MM.1S (cell line): Measurements from ENCODE around the gene MAP2K6.
A peak's percentile ranks its signal among the peaks of the same experiment; 100 is the strongest.

Experiments used
- DNase-seq: peaks from one replicate; pipeline ENCODE4 v3.0.0-alpha.2; 2015
- H2AFZ ChIP-seq: fragments of 300-600 bp; sonication (generic); 2 replicates; pipeline ENCODE4 v1.6.0; 2016; ENCODE audit warnings: antibody characterized with exemption, low read length
- H3F3A ChIP-seq: fragments of 300-600 bp; sonication (generic); 2 replicates; pipeline ENCODE4 v1.6.1; 2016; ENCODE audit warnings: mild to moderate bottlenecking, antibody characterized with exemption, low read length, moderate library complexity, mixed read lengths; ENCODE audit not compliant: insufficient read depth
- H3K27ac ChIP-seq: fragments of 300-600 bp; sonication (generic); 2 replicates; pipeline ENCODE4 v1.5.1; 2016; ENCODE audit warnings: mild to moderate bottlenecking, low read length
- H3K27me3 ChIP-seq: fragments of 300-600 bp; sonication (generic); replicated peaks from 2 replicates; pipeline ENCODE4 v1.6.0; 2016; ENCODE audit warnings: low read length; ENCODE audit not compliant: insufficient read depth
- H3K36me3 ChIP-seq: fragments of 300-600 bp; sonication (generic); replicated peaks from 2 replicates; pipeline ENCODE4 v1.6.1; 2016; ENCODE audit warnings: mild to moderate bottlenecking, low read length, mixed read lengths; ENCODE audit not compliant: insufficient read depth
- H3K4me1 ChIP-seq: fragments of 300-600 bp; sonication (generic); 2 replicates; pipeline ENCODE4 v1.6.1; 2016; ENCODE audit warnings: low read length, mixed read lengths
- H3K4me2 ChIP-seq: fragments of 300-600 bp; sonication (generic); 2 replicates; pipeline ENCODE4 v1.6.0; 2016; ENCODE audit warnings: low read depth, low read length
- H3K4me3 ChIP-seq: fragments of 300-600 bp; sonication (generic); 2 replicates; pipeline ENCODE4 v1.5.1; 2016; ENCODE audit warnings: low read length, mixed read lengths
- H3K79me2 ChIP-seq: fragments of 300-600 bp; sonication (generic); 2 replicates; pipeline ENCODE4 v1.6.1; 2016; ENCODE audit warnings: mixed run types, low read length, mixed read lengths
- H3K9ac ChIP-seq: fragments of 300-600 bp; sonication (generic); 2 replicates; pipeline ENCODE4 v1.6.1; 2016; ENCODE audit warnings: low read length, mixed read lengths
- H3K9me2 ChIP-seq: fragments of 300-600 bp; sonication (generic); replicated peaks from 2 replicates; pipeline ENCODE4 v1.6.1; 2016; ENCODE audit warnings: mild to moderate bottlenecking, low read length, mixed read lengths; ENCODE audit not compliant: insufficient read depth
- H3K9me3 ChIP-seq: fragments of 300-600 bp; sonication (generic); replicated peaks from 2 replicates; pipeline ENCODE4 v1.6.1; 2016; ENCODE audit warnings: mild to moderate bottlenecking, low read length, mixed read lengths; ENCODE audit not compliant: insufficient read depth
- H4K20me1 ChIP-seq: fragments of 300-600 bp; sonication (generic); 2 replicates; pipeline ENCODE4 v1.6.1; 2016; ENCODE audit warnings: mild to moderate bottlenecking, low read length, moderate library complexity, mixed read lengths; ENCODE audit not compliant: insufficient read depth
- EZH2 ChIP-seq: fragments of 300-600 bp; sonication (generic); optimal IDR thresholded peaks from 2 replicates; pipeline ENCODE3; 2017; ENCODE audit warnings: low read depth, mild to moderate bottlenecking, antibody characterized with exemption, low read length, mixed read lengths
- EZH2phosphoT487 ChIP-seq: fragments of 300-600 bp; sonication (generic); IDR thresholded peaks from 2 replicates; pipeline ENCODE4 v1.6.1; 2018; ENCODE audit warnings: antibody characterized with exemption, low read length
- TF ChIP-seq, protein P1 (sequence below): fragments of 300-600 bp; sonication (generic); IDR thresholded peaks from 2 replicates; pipeline ENCODE4 v1.5.1; 2016; ENCODE audit warnings: antibody characterized with exemption, low read length, mixed read lengths

MAP2K6 gene

GRCh38 chr17:69454051-69454450 lies 39.6 kb downstream of the MAP2K6 start:
- Histone ChIP-seq H3K4me1 (peaks cover 19% of the 10 kb centered on the region), H3K9ac (no peak overlapping the region), H4K20me1 (no peaks in the 10 kb centered on the region), H3K27ac (no peak overlapping the region), H3K9me3 (no peaks in the 10 kb centered on the region), H3K4me2 (no peak overlapping the region), H3K4me3 (no peak overlapping the region), H3K9me2 (no peaks in the 10 kb centered on the region), H3K36me3 (no peaks in the 10 kb centered on the region), H3F3A (no peaks in the 10 kb centered on the region), H3K27me3 (no peaks in the 10 kb centered on the region), H3K79me2 (no peaks in the 10 kb centered on the region), H2AFZ (no peak overlapping the region)
- TF ChIP-seq EZH2: no peak
- no peak for TF ChIP-seq EZH2phosphoT487
- TF ChIP-seq, protein P1, sequence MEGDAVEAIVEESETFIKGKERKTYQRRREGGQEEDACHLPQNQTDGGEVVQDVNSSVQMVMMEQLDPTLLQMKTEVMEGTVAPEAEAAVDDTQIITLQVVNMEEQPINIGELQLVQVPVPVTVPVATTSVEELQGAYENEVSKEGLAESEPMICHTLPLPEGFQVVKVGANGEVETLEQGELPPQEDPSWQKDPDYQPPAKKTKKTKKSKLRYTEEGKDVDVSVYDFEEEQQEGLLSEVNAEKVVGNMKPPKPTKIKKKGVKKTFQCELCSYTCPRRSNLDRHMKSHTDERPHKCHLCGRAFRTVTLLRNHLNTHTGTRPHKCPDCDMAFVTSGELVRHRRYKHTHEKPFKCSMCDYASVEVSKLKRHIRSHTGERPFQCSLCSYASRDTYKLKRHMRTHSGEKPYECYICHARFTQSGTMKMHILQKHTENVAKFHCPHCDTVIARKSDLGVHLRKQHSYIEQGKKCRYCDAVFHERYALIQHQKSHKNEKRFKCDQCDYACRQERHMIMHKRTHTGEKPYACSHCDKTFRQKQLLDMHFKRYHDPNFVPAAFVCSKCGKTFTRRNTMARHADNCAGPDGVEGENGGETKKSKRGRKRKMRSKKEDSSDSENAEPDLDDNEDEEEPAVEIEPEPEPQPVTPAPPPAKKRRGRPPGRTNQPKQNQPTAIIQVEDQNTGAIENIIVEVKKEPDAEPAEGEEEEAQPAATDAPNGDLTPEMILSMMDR: no peak
- DNase-seq: no peak

- Histone ChIP-seq H2AFZ (no peak overlapping the region), H3K36me3 (no peaks in the 10 kb centered on the region), H3F3A (no peaks in the 10 kb centered on the region), H3K27ac (no peak overlapping the region), H3K9me3 (no peaks in the 10 kb centered on the region), H3K4me1 (peaks cover 19% of the 10 kb centered on the region), H3K4me3 (no peak overlapping the region), H3K9ac (no peak overlapping the region), H4K20me1 (no peaks in the 10 kb centered on the region), H3K79me2 (no peaks in the 10 kb centered on the region), H3K9me2 (no peaks in the 10 kb centered on the region), H3K27me3 (no peaks in the 10 kb centered on the region), H3K4me2 (no peak overlapping the region)
- no peak for DNase-seq
- TF ChIP-seq EZH2: no peak
- no peak for TF ChIP-seq EZH2phosphoT487
Observed at GRCh38 chr17:69455040-69455439, 40.5 kb downstream of the MAP2K6 start.

DNA sequence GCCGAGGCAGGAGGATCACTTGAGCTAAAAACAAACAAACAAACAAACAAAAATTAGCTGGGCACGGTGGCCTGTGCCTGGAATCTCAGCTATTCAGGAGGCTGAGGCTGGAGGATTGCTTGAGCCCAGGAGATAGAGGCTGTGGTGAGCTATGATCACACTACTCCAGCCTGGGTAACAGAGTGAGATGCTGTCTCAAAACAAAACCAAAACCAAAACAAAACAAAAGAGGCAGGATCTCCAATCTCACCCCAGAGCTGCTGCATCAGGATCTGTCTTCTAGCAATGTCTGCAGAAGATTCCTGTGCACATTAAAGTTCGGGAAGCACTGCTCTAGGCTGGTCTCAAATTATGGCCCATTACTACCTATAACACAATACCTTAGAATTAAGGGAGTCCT lies 43.1 kb downstream of the MAP2K6 start:
- Histone ChIP-seq H3K4me1 (0 out of 2 replicates have a peak, but pooled peaks cover 4% of the 10 kb centered on the region), H3K27me3 (no peaks in the 10 kb centered on the region), H3K79me2 (no peaks in the 10 kb centered on the region), H4K20me1 (no peaks in the 10 kb centered on the region), H3F3A (no peaks in the 10 kb centered on the region), H3K27ac (no peak overlapping the region), H3K9ac (peak overlapping the region; percentile 2; the same call in 1 of the 2 replicates), H3K4me2 (peak overlapping the region; percentile 54), H3K9me3 (no peaks in the 10 kb centered on the region), H3K4me3 (peak overlapping the region; percentile 22), H3K36me3 (no peaks in the 10 kb centered on the region), H2AFZ (peak overlapping the region; percentile 67), H3K9me2 (no peaks in the 10 kb centered on the region)
- peak; percentile 45 for DNase-seq
- TF ChIP-seq EZH2 (no peak), EZH2phosphoT487 (no peak)
- TF ChIP-seq, protein P1: no peak

GRCh38 chr17:69460963-69461922 lies 46.7 kb downstream of the MAP2K6 start:
- Histone ChIP-seq H3K4me3 (no peak overlapping the region), H3K79me2 (no peaks in the 10 kb centered on the region), H3K36me3 (no peaks in the 10 kb centered on the region), H4K20me1 (no peaks in the 10 kb centered on the region), H2AFZ (no peak overlapping the region), H3F3A (no peaks in the 10 kb centered on the region), H3K27ac (no peak overlapping the region), H3K27me3 (no peaks in the 10 kb centered on the region), H3K4me1 (0 out of 2 replicates have a peak, but pooled peaks cover 4% of the 10 kb centered on the region), H3K9ac (no peak overlapping the region), H3K9me2 (no peaks in the 10 kb centered on the region), H3K9me3 (no peaks in the 10 kb centered on the region), H3K4me2 (no peak overlapping the region)
- TF ChIP-seq, protein P1: no peak
- no peak for TF ChIP-seq EZH2
- no peak for TF ChIP-seq EZH2phosphoT487
- DNase-seq: no peak
